ENCODE results near the gene NUDT4. TPM values are rescaled to one million over a fixed set of nuclear protein-coding genes. Genes with fewer than 3 reads are reported as not detected.

The NUDT4 gene
- total and polyA plus RNA-seq, 9 of the 15 experiments (the other 6 are each of a cell fraction or from before 2014, with no cell fraction given), result 38.1 to 164 (median 99.2) TPM

- TF ChIP-seq ZNF592 (IDR thresholded peaks at IDR 0.05) (peak; percentile 59), GTF2F1 (IDR thresholded peaks at IDR 0.05; ENCODE audit: low read depth, low read length) (peak; percentile 6; the same call in 1 of the 2 replicates), ZNF239 (CRISPR knock-in tag; IDR thresholded peaks at IDR 0.05) (0 out of 2 replicates have a peak, but pooled peaks have one; percentile 25), GATAD2A (IDR thresholded peaks at IDR 0.05) (peak; percentile 76; the same call in 1 of the 2 replicates), NR2C2 (CRISPR knock-in tag; IDR thresholded peaks at IDR 0.05) (peak; percentile 78), NR2C2 (tag; IDR thresholded peaks at IDR 0.05) (peak; percentile 95), EP300 (IDR thresholded peaks at IDR 0.05; ENCODE audit: low read length) (peak; percentile 31), SIN3A (IDR thresholded peaks at IDR 0.05; ENCODE audit: borderline replicate concordance in 2 of 2, control insufficient read depth in 1 of 2, low read depth in 2 of 2, low read length in 2 of 2) (peak; percentile 45 to 77; a peak in 2 of 4 replicates), KDM5B (IDR thresholded peaks at IDR 0.05; ENCODE audit: insufficient replicate concordance, low read depth, low read length) (peak; percentile 89), PTRF (tag; IDR thresholded peaks at IDR 0.05) (no peak)
- TF ChIP-seq, protein P1, sequence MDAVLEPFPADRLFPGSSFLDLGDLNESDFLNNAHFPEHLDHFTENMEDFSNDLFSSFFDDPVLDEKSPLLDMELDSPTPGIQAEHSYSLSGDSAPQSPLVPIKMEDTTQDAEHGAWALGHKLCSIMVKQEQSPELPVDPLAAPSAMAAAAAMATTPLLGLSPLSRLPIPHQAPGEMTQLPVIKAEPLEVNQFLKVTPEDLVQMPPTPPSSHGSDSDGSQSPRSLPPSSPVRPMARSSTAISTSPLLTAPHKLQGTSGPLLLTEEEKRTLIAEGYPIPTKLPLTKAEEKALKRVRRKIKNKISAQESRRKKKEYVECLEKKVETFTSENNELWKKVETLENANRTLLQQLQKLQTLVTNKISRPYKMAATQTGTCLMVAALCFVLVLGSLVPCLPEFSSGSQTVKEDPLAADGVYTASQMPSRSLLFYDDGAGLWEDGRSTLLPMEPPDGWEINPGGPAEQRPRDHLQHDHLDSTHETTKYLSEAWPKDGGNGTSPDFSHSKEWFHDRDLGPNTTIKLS (IDR thresholded peaks at IDR 0.05; ENCODE audit: borderline replicate concordance, low read depth), result peak; percentile 59; the same call in 1 of the 2 replicates
- TF ChIP-seq, protein P2, sequence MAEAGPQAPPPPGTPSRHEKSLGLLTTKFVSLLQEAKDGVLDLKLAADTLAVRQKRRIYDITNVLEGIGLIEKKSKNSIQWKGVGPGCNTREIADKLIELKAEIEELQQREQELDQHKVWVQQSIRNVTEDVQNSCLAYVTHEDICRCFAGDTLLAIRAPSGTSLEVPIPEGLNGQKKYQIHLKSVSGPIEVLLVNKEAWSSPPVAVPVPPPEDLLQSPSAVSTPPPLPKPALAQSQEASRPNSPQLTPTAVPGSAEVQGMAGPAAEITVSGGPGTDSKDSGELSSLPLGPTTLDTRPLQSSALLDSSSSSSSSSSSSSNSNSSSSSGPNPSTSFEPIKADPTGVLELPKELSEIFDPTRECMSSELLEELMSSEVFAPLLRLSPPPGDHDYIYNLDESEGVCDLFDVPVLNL (CRISPR knock-in tag; IDR thresholded peaks at IDR 0.05; ENCODE audit: low read depth), result 0 out of 2 replicates have a peak, but pooled peaks have one; percentile 22
- TF ChIP-seq, protein P3, sequence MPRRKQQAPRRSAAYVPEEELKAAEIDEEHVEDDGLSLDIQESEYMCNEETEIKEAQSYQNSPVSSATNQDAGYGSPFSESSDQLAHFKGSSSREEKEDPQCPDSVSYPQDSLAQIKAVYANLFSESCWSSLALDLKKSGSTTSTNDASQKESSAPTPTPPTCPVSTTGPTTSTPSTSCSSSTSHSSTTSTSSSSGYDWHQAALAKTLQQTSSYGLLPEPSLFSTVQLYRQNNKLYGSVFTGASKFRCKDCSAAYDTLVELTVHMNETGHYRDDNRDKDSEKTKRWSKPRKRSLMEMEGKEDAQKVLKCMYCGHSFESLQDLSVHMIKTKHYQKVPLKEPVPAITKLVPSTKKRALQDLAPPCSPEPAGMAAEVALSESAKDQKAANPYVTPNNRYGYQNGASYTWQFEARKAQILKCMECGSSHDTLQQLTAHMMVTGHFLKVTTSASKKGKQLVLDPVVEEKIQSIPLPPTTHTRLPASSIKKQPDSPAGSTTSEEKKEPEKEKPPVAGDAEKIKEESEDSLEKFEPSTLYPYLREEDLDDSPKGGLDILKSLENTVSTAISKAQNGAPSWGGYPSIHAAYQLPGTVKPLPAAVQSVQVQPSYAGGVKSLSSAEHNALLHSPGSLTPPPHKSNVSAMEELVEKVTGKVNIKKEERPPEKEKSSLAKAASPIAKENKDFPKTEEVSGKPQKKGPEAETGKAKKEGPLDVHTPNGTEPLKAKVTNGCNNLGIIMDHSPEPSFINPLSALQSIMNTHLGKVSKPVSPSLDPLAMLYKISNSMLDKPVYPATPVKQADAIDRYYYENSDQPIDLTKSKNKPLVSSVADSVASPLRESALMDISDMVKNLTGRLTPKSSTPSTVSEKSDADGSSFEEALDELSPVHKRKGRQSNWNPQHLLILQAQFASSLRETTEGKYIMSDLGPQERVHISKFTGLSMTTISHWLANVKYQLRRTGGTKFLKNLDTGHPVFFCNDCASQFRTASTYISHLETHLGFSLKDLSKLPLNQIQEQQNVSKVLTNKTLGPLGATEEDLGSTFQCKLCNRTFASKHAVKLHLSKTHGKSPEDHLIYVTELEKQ (CRISPR knock-in tag; IDR thresholded peaks at IDR 0.05), result no peak
These were observed 64.1 kb downstream of the NUDT4 start, which contains the start of gene UBE2N (continued) for GRCh38 chr12:93441617-93442410.
